H9 (cell line): ENCODE measurements around the gene SNCA. TPM values are rescaled to one million over a fixed set of nuclear protein-coding genes. Genes with fewer than 3 reads are reported as not detected.

Experiments used
- DNase-seq: peaks from one replicate; pipeline ENCODE4 v3.0.0-alpha.2; 2017
- H2AFZ ChIP-seq: one replicate; pipeline ENCODE4 v1.6.1; 2013; ENCODE audit warnings: mild to moderate bottlenecking, low read length, control low read depth, moderate library complexity
- H2AK5ac ChIP-seq: 2 replicates; pipeline ENCODE4 v1.6.1; 2013; ENCODE audit warnings: low read length, control low read depth, mixed read lengths; ENCODE audit not compliant: insufficient read length
- H2BK120ac ChIP-seq: one replicate; pipeline ENCODE4 v1.6.1; 2013; ENCODE audit warnings: low read depth, mild to moderate bottlenecking, low read length, control low read depth, inconsistent platforms; ENCODE audit not compliant: poor library complexity, severe bottlenecking
- H2BK12ac ChIP-seq: 2 replicates; pipeline ENCODE4 v1.6.1; 2013; ENCODE audit warnings: low read length, control low read depth, mixed read lengths, low read depth; ENCODE audit not compliant: insufficient read length
- H2BK15ac ChIP-seq: 2 replicates; pipeline ENCODE4 v1.6.1; 2013; ENCODE audit warnings: low read depth, low read length, control low read depth
- H2BK20ac ChIP-seq: one replicate; pipeline ENCODE4 v1.6.1; 2013; ENCODE audit warnings: low read depth, mild to moderate bottlenecking, low read length, control low read depth, inconsistent platforms; ENCODE audit not compliant: poor library complexity, severe bottlenecking
- H2BK5ac ChIP-seq: 2 replicates; pipeline ENCODE4 v1.6.1; 2013; ENCODE audit warnings: low read length, control low read depth, mixed read lengths; ENCODE audit not compliant: insufficient read length
- H3K14ac ChIP-seq: 2 replicates; pipeline ENCODE4 v1.6.1; 2013; ENCODE audit warnings: low read length, control low read depth; ENCODE audit not compliant: insufficient read depth
- H3K18ac ChIP-seq: 2 replicates; pipeline ENCODE4 v1.6.1; 2013; ENCODE audit warnings: low read depth, mild to moderate bottlenecking, mixed read lengths, low read length, control low read depth; ENCODE audit not compliant: insufficient read length
- H3K23ac ChIP-seq: 2 replicates; pipeline ENCODE4 v1.6.1; 2013; ENCODE audit warnings: low read length, control low read depth, mixed read lengths, low read depth; ENCODE audit not compliant: insufficient read length
- H3K23me2 ChIP-seq: 2 replicates; pipeline ENCODE4 v1.6.1; 2013; ENCODE audit warnings: low read depth, mild to moderate bottlenecking, mixed read lengths, low read length, control low read depth; ENCODE audit not compliant: insufficient read length, poor library complexity, severe bottlenecking
- H3K27ac ChIP-seq: 2 replicates; pipeline ENCODE4 v1.5.1; 2013; ENCODE audit warnings: low read length, control low read depth, mixed read lengths, low read depth; ENCODE audit not compliant: insufficient read length
- H3K27me3 ChIP-seq: 2 replicates; pipeline ENCODE4 v1.6.1; 2013; ENCODE audit warnings: low read length, control low read depth, inconsistent platforms; ENCODE audit not compliant: insufficient read depth
- H3K4ac ChIP-seq: 2 replicates; pipeline ENCODE4 v1.6.1; 2013; ENCODE audit warnings: low read depth, mild to moderate bottlenecking, control low read depth, inconsistent platforms, low read length, moderate library complexity
- H3K4me1 ChIP-seq: 2 replicates; pipeline ENCODE4 v1.6.1; 2013; ENCODE audit warnings: low read length, control low read depth, inconsistent platforms; ENCODE audit not compliant: insufficient read depth
- H3K4me2 ChIP-seq: 2 replicates; pipeline ENCODE4 v1.6.1; 2013; ENCODE audit warnings: low read length, control low read depth, mixed read lengths; ENCODE audit not compliant: insufficient read length, insufficient read depth
- H3K56ac ChIP-seq: 2 replicates; pipeline ENCODE4 v1.6.1; 2013; ENCODE audit warnings: low read depth, mild to moderate bottlenecking, mixed read lengths, low read length, control low read depth; ENCODE audit not compliant: insufficient read length
- H3K79me1 ChIP-seq: 2 replicates; pipeline ENCODE4 v1.6.1; 2013; ENCODE audit warnings: low read depth, mild to moderate bottlenecking, moderate library complexity, low read length, control low read depth, inconsistent platforms; ENCODE audit not compliant: insufficient read depth, poor library complexity, severe bottlenecking
- H3K79me2 ChIP-seq: 2 replicates; pipeline ENCODE4 v1.6.1; 2013; ENCODE audit warnings: low read length, control low read depth, inconsistent platforms; ENCODE audit not compliant: insufficient read depth
- H3K9ac ChIP-seq: 2 replicates; pipeline ENCODE4 v1.6.1; 2013; ENCODE audit warnings: low read length, control low read depth, mixed read lengths; ENCODE audit not compliant: insufficient read length; ENCODE audit errors: extremely low read depth
- H3K9me3 ChIP-seq: one replicate; pipeline ENCODE4 v1.6.1; 2013; ENCODE audit warnings: low read depth, low read length, inconsistent platforms; ENCODE audit not compliant: control insufficient read depth
- H3T11ph ChIP-seq: one replicate; pipeline ENCODE4 v1.6.1; 2013; ENCODE audit warnings: mild to moderate bottlenecking, low read length, control low read depth, inconsistent platforms
- H4K20me1 ChIP-seq: one replicate; pipeline ENCODE4 v1.6.1; 2013; ENCODE audit not compliant: control insufficient read depth, insufficient read length, insufficient read depth
- H4K5ac ChIP-seq: 2 replicates; pipeline ENCODE4 v1.6.1; 2013; ENCODE audit warnings: low read depth, mild to moderate bottlenecking, mixed read lengths, low read length, control low read depth; ENCODE audit not compliant: insufficient read length
- H4K8ac ChIP-seq: replicated peaks from 2 replicates; pipeline ENCODE4 v1.6.1; 2013; ENCODE audit warnings: low read length, control low read depth, mixed read lengths, low read depth; ENCODE audit not compliant: insufficient read length
- H4K91ac ChIP-seq: 2 replicates; pipeline ENCODE4 v1.6.1; 2013; ENCODE audit warnings: low read depth, mild to moderate bottlenecking, moderate library complexity, mixed read lengths, low read length, control low read depth; ENCODE audit not compliant: insufficient read length
- H3K27ac Mint-ChIP-seq, 3 experiments: 2 replicates in 2 of 3; 3 replicates in 1 of 3; pipeline ENCODE4 v1.8.0; 2020 to 2021; ENCODE audit warnings: mixed read lengths in 3 of 3, mild to moderate bottlenecking in 1 of 3, moderate library complexity in 1 of 3
- H3K27me3 Mint-ChIP-seq: 2 replicates; pipeline ENCODE4 v1.8.0; 2021; ENCODE audit warnings: low read depth, mild to moderate bottlenecking, moderate library complexity, mixed read lengths
- H3K36me3 Mint-ChIP-seq, 3 experiments: 2 replicates in 2 of 3; 3 replicates in 1 of 3; pipeline ENCODE4 v1.8.0; 2020 to 2021; ENCODE audit warnings: low read depth in 3 of 3, mixed read lengths in 3 of 3; ENCODE audit not compliant: insufficient read depth in 1 of 3
- H3K4me1 Mint-ChIP-seq, 2 experiments: 2 replicates each; pipeline ENCODE4 v1.8.0; 2020; ENCODE audit warnings: mixed read lengths in 2 of 2
- H3K4me3 Mint-ChIP-seq, 2 experiments: 2 replicates in 1 of 2; 3 replicates in 1 of 2; pipeline ENCODE4 v1.8.0; 2020 to 2021; ENCODE audit warnings: mild to moderate bottlenecking in 2 of 2, mixed read lengths in 2 of 2, moderate library complexity in 1 of 2
- H3K9me3 Mint-ChIP-seq, 2 experiments: 2 replicates in 1 of 2; 3 replicates in 1 of 2; pipeline ENCODE4 v1.8.0; 2020; ENCODE audit warnings: mild to moderate bottlenecking in 2 of 2, mixed read lengths in 2 of 2, moderate library complexity in 1 of 2
- CTCF ChIP-seq: fragments of 200-600 bp; sonication (generic); conservative IDR thresholded peaks from 3 replicates; pipeline ENCODE4 v1.8.0; 2021; ENCODE audit warnings: antibody characterized with exemption, mild to moderate bottlenecking
- WGBS: extraction: QIAGEN DNeasy Blood & Tissue Kit; methylation state at CpG from one replicate; pipeline ENCODE4 v1.1.7; 2013; ENCODE audit warnings: missing lambda C conversion rate, low lambda C conversion rate, mixed read lengths; ENCODE audit not compliant: insufficient read length; ENCODE audit errors: extremely low coverage; 5-methylcytosine and 5-hydroxymethylcytosine counted together
- total RNA-seq: library from RNA; stranded (reverse); gene quantifications from 2 replicates; pipeline ENCODE4 v1.2.1, GENCODE V29; 2021

The SNCA gene
- total RNA-seq, 1 experiment from 2014 or later = 8.5 TPM

GRCh38 chr4:89863533-89863932 lies 26.6 kb upstream of the SNCA start:
- Histone ChIP-seq H2AFZ (no peak overlapping the region), H2BK5ac (no peak overlapping the region), H3K4me1 (no peaks in the 10 kb centered on the region), H3K56ac (no peak overlapping the region), H2BK120ac (no peak overlapping the region), H3K79me1 (no peaks in the 10 kb centered on the region), H3T11ph (no peak overlapping the region), H3K18ac (no peak overlapping the region), H3K79me2 (no peaks in the 10 kb centered on the region), H3K14ac (no peak overlapping the region), H4K91ac (no peak overlapping the region), H2AK5ac (no peak overlapping the region), H2BK20ac (no peak overlapping the region), H3K9me3 (no peaks in the 10 kb centered on the region), H2BK12ac (no peak overlapping the region), H3K4me2 (no peak overlapping the region), H2BK15ac (no peak overlapping the region), H3K4ac (no peak overlapping the region), H4K8ac (no peak overlapping the region), H3K23ac (no peak overlapping the region), H3K27me3 (no peaks in the 10 kb centered on the region; the same call in 1 of the 2 replicates), H3K9ac (no peak overlapping the region), H3K23me2 (no peaks in the 10 kb centered on the region), H4K20me1 (no peaks in the 10 kb centered on the region), H3K27ac (no peak overlapping the region), H4K5ac (no peak overlapping the region)
- no peak overlapping the region for H3K27ac Mint-ChIP-seq
- H3K9me3 Mint-ChIP-seq = peaks cover 8 to 10% of the 10 kb centered on the region in 2 experiments; a peak in 4 of 5 replicates
- no peak overlapping the region for H3K4me3 Mint-ChIP-seq
- no peak for DNase-seq
- no peak for TF ChIP-seq CTCF
- H3K27me3 Mint-ChIP-seq = no peaks in the 10 kb centered on the region; the same call in 1 of the 2 replicates
- no peaks in the 10 kb centered on the region for H3K4me1 Mint-ChIP-seq
- WGBS = no CpG with 5 or more reads among the region's 5 CpGs
- H3K36me3 Mint-ChIP-seq = 0 out of 7 replicates have a peak, but pooled peaks cover 0 to 4% (median 0%) of the 10 kb centered on the region in 3 experiments
